GM18511 (cell line): ENCODE measurements around the gene TRIM3.
A peak's percentile ranks its signal among the peaks of the same experiment; 100 is the strongest.

Experiments
- ATAC-seq: cut with Tn5 transposase; IDR thresholded peaks from one replicate; pipeline ENCODE4 v1.9.1; 2021; ENCODE audit warnings: mild to moderate bottlenecking, moderate library complexity; ENCODE audit not compliant: unreplicated experiment

The TRIM3 gene

DNA sequence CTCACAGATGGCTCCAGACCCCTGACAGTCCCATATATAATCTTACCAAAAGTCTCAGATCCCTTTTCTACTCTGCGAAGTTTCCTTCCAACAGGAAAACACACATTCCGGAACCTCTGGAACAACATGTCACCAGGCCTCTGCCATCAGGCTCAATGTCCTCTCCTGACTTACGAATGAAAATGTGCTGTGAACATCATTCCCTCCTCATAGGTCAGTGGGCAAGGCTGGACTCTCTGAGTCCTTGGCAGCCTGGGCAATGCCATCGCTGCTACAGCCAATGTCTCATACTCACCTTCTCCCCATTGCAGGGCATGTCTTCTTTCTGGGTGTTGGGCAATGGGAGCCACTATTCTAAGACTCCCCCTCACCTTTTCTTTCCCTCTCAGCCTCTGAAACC lies 31.3 kb downstream of the TRIM3 start:
- no peak for ATAC-seq

GRCh38 chr11:6440906-6441358 lies 32.8 kb downstream of the TRIM3 start, which contains the start of gene HPX:
HPX (minus strand) TSS chr11:6440987; CDS start chr11:6440963, 24 bp downstream.
- ATAC-seq, result no peak

DNA sequence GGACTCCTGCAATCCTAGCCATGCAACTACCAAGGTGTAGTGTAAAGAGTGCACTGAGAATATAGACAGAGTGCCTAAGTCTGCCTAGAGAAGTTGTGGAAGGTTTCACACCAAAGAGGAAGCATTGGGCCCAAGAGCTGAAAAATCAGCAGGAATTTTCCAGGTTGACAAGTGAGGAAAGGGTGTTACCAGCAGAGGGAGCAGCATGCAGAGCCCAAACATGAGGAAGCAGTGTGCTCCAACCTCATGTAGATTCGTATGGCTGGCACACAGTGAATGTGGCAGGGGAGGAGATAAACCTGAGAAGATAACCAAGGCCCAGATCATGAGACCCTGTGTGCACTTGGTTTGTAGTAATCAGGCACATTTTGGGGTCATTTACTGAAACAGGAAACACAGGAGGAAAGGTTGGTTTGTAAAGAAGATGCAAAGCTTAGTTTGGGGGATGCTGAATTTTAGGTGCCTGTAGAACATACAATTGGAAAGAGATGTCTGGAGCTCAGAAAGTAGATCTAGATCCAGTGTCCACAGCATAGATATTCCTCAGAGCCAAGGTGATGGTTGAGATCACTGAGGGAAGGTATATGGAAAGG lies 34.7 kb downstream of the TRIM3 start:
- ATAC-seq, result no peak

GRCh38 chr11:6437993-6438392 lies 35.7 kb downstream of the TRIM3 start:
- no peak for ATAC-seq

GRCh38 chr11:6437423-6437822 lies 36.3 kb downstream of the TRIM3 start:
- ATAC-seq, result no peak

DNA sequence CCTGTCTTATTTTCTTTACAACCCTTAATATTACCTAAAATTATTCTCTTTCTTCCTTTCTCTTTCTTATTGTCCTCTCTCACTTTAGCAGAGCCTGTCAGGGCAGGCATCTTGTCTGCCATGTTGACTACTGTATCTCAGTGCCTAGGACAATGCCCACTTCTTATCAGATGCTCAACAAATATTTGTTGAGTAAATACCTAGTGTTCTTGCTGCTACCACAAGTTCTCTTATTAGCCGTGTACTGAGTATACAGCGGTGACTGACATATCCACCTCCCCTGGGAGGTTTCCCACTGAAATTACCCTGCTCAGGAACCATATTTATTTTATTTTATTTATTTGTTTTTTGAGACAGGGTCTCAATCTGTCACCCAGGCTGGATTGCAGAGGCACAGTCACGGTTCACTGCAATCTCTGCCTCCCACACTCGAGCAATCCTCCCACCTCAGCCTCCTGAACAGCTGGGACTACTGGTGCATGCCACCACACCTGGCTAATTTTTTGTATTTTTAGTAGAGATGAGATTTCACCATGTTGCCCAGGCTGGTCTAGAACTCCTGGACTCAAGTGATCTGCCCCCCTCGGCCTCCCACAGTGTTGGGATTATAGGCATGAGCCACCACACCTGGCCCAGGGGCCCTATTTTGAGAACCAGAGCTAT lies 39.6 kb downstream of the TRIM3 start:
- peak; percentile 51 for ATAC-seq

DNA sequence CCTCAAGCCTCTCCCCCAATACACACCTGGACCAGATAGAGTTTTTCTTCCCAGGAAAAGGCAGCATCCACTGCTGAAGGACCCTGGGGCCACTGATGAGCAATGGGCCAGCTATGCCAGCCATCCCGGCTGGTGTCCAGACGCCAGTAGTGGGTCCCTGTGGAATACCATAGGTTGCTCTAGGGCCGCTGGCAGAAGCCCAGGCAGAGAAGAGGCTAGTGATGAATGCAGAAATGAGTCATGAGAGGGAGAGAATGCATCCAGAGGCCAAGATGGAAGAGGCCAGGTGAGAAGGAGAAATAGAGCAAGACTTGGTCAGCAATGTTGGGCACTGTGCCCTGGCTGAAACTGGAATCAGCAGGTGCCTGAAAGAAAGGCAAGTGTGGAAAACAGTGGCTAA lies 41.9 kb downstream of the TRIM3 start:
- no peak for ATAC-seq

- no peak for ATAC-seq
These were observed 46.2 kb downstream of the TRIM3 start for GRCh38 chr11:6427516-6427915.

- no peak for ATAC-seq
These were observed 53.1 kb downstream of the TRIM3 start for GRCh38 chr11:6420677-6421076.

- peak; percentile 58 for ATAC-seq
These were observed 54.6 kb downstream of the TRIM3 start, which contains the start of gene APBB1 for GRCh38 chr11:6419009-6419631. APBB1 (minus strand) TSS chr11:6419094; CDS start chr11:6411347, 7,747 bp downstream.

GRCh38 chr11:6418557-6419008 lies 55.2 kb downstream of the TRIM3 start:
- ATAC-seq, result peak; percentile 29

- no peak for ATAC-seq
These were observed 55.7 kb downstream of the TRIM3 start for GRCh38 chr11:6417907-6418556.

- no peak for ATAC-seq
These were observed 57.9 kb downstream of the TRIM3 start for GRCh38 chr11:6415797-6416196.

- ATAC-seq, result peak; percentile 62
These were observed 58.8 kb downstream of the TRIM3 start for GRCh38 chr11:6414874-6415328.

- no peak for ATAC-seq
These were observed 59.9 kb downstream of the TRIM3 start for GRCh38 chr11:6413791-6414201.

DNA sequence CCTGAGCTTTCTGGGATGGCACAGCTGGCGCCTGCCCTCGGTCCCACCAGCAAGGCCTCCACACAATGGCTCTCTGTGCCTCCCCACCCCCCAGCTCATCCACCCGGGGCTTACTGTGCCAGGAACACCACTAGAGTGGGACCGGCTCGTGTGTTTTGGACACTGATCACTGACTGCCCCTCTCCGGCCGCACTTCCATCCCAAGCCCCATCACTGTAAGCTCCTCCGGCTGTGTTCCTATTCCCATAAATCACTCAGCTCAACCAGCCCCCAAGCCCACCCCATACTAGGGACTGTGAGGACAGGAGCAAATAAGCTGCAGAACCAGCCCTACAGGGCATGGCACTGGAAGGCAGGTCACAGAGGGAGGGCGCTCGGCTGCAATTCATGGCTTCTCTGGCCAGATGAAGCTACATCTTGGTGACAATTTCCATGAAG lies 62.1 kb downstream of the TRIM3 start:
- no peak for ATAC-seq

GRCh38 chr11:6410695-6411430 lies 62.9 kb downstream of the TRIM3 start:
- no peak for ATAC-seq

DNA sequence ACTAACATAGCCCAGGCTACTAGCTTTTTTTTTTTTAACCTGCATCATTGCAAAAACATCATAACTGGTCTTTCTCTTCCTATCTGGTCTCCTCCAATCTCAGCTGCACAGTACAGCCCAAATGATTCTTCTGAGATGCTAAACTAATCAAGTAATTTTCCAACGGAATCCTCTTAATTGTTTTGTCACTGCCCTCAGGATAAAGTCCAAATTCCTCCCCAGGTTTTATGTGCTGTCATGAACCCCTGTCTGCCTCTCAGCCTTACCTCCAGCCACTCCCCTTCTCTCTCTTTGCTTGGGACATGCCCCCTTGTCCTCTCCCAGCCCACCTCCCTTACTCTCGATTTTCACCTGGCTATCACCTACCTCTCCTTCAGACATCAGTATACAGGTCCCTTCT lies 67.4 kb downstream of the TRIM3 start:
- no peak for ATAC-seq

- ATAC-seq, result no peak
These were observed 67.9 kb downstream of the TRIM3 start for GRCh38 chr11:6405846-6406245.

- ATAC-seq, result no peak
These were observed 68.6 kb downstream of the TRIM3 start for GRCh38 chr11:6405052-6405667.
